WTC11 (cell line): ENCODE measurements around the gene DUSP5. TPM values are rescaled to one million over a fixed set of nuclear protein-coding genes. Genes with fewer than 3 reads are reported as not detected.

Experiments used
- ATAC-seq: fragments of 200-7000 bp; cut with Tn5 transposase; 2 replicates; pipeline ENCODE4 v1.10.0; 2021; ENCODE audit warnings: mild to moderate bottlenecking, moderate library complexity
- Bru-seq: library from RNA; stranded (reverse); fragments of 400-500 nt; gene quantifications from one replicate; lab custom pipeline; 2021; lab: Mats Ljungman, UMichigan
- CTCF ChIA-PET: fragments of 300-600 bp; sonication (Branson Sonifier 250); formaldehyde crosslinking; loops from one replicate; lab custom pipeline; 2021; ENCODE audit warnings: antibody characterized with exemption; lab: Charles Lee
- POLR2A ChIA-PET: fragments of 350-600 bp; sonication (Branson Sonifier 250); formaldehyde crosslinking; loops from one replicate; lab custom pipeline; 2021; ENCODE audit warnings: antibody characterized with exemption; lab: Charles Lee
- DNase-seq: peaks from one replicate; pipeline ENCODE4 v3.0.0; 2021; ENCODE audit warnings: low spot score
- H3K27ac Mint-ChIP-seq: 2 replicates; pipeline ENCODE4 v1.8.0; 2021; ENCODE audit warnings: mixed read lengths
- H3K27me3 Mint-ChIP-seq: 2 replicates; pipeline ENCODE4 v1.8.0; 2021; ENCODE audit warnings: low read depth, mild to moderate bottlenecking, moderate library complexity, mixed read lengths
- H3K36me3 Mint-ChIP-seq: 2 replicates; pipeline ENCODE4 v1.8.0; 2021; ENCODE audit warnings: mixed read lengths
- H3K4me1 Mint-ChIP-seq: 2 replicates; pipeline ENCODE4 v1.8.0; 2022; ENCODE audit warnings: mixed read lengths
- H3K4me3 Mint-ChIP-seq: 2 replicates; pipeline ENCODE4 v1.8.0; 2021; ENCODE audit warnings: mild to moderate bottlenecking, moderate library complexity, mixed read lengths
- H3K9me3 Mint-ChIP-seq: 2 replicates; pipeline ENCODE4 v1.8.0; 2021; ENCODE audit warnings: mixed read lengths
- CREM ChIP-seq: sonication (generic); formaldehyde crosslinking; IDR thresholded peaks from 2 replicates; pipeline ENCODE4 v1.8.1; 2022; ENCODE audit warnings: mild to moderate bottlenecking, missing genetic modification reagents, moderate library complexity
- ETV6 ChIP-seq: sonication (generic); formaldehyde crosslinking; IDR thresholded peaks from 2 replicates; pipeline ENCODE4 v1.8.1; 2022; ENCODE audit warnings: mild to moderate bottlenecking, missing genetic modification reagents
- FOXK1 ChIP-seq: sonication (generic); formaldehyde crosslinking; IDR thresholded peaks from 2 replicates; pipeline ENCODE4 v1.8.0; 2022; ENCODE audit warnings: mild to moderate bottlenecking, moderate library complexity, missing genetic modification reagents
- FOXP1 ChIP-seq: sonication (generic); formaldehyde crosslinking; IDR thresholded peaks from 2 replicates; pipeline ENCODE4 v1.8.0; 2022; ENCODE audit warnings: missing genetic modification reagents, mild to moderate bottlenecking, moderate library complexity, borderline replicate concordance
- HMGA2 ChIP-seq: fragments of 250-450 bp; sonication (Bioruptor Pico); IDR thresholded peaks from 2 replicates; pipeline ENCODE4 v1.4.0; 2021; ENCODE audit warnings: mild to moderate bottlenecking, moderate library complexity
- IRF2 ChIP-seq: sonication (generic); formaldehyde crosslinking; IDR thresholded peaks from 2 replicates; pipeline ENCODE4 v1.8.0; 2022; ENCODE audit warnings: low read depth, missing genetic modification reagents, borderline replicate concordance
- KAT7 ChIP-seq: sonication (generic); formaldehyde crosslinking; IDR thresholded peaks from 2 replicates; pipeline ENCODE4 v1.8.1; 2023; ENCODE audit warnings: missing genetic modification reagents, mild to moderate bottlenecking, borderline replicate concordance
- NFE2L1 ChIP-seq: sonication (generic); formaldehyde crosslinking; IDR thresholded peaks from 2 replicates; pipeline ENCODE4 v1.8.1; 2023; ENCODE audit warnings: missing genetic modification reagents
- NR2C2 ChIP-seq: sonication (generic); formaldehyde crosslinking; IDR thresholded peaks from 2 replicates; pipeline ENCODE4 v1.8.0; 2022; ENCODE audit warnings: mild to moderate bottlenecking, missing genetic modification reagents
- NR3C1 ChIP-seq: sonication (generic); formaldehyde crosslinking; conservative IDR thresholded peaks from 2 replicates; pipeline ENCODE4 v1.8.1; 2023; ENCODE audit warnings: low read depth, mild to moderate bottlenecking, missing genetic modification reagents
- PRDM15 ChIP-seq: sonication (generic); formaldehyde crosslinking; IDR thresholded peaks from 2 replicates; pipeline ENCODE4 v1.8.0; 2022; ENCODE audit warnings: missing genetic modification reagents
- PRRX2 ChIP-seq: fragments of 250-450 bp; sonication (Bioruptor Pico); IDR thresholded peaks from 2 replicates; pipeline ENCODE4 v1.8.0; 2021; ENCODE audit warnings: mild to moderate bottlenecking
- RORB ChIP-seq: fragments of 250-450 bp; sonication (Bioruptor Pico); IDR thresholded peaks from 2 replicates; pipeline ENCODE4 v1.9.0; 2021; ENCODE audit warnings: mild to moderate bottlenecking
- SP1 ChIP-seq: sonication (generic); formaldehyde crosslinking; conservative IDR thresholded peaks from 2 replicates; pipeline ENCODE4 v1.8.1; 2022; ENCODE audit warnings: missing genetic modification reagents
- TEAD1 ChIP-seq: sonication (generic); formaldehyde crosslinking; IDR thresholded peaks from 2 replicates; pipeline ENCODE4 v1.8.0; 2022; ENCODE audit warnings: mild to moderate bottlenecking, missing genetic modification reagents
- ZBTB21 ChIP-seq: sonication (generic); formaldehyde crosslinking; IDR thresholded peaks from 2 replicates; pipeline ENCODE4 v1.8.1; 2023; ENCODE audit warnings: mild to moderate bottlenecking, missing genetic modification reagents, borderline replicate concordance
- ZNF138 ChIP-seq: sonication (generic); formaldehyde crosslinking; conservative IDR thresholded peaks from 2 replicates; pipeline ENCODE4 v1.8.1; 2022; ENCODE audit warnings: mild to moderate bottlenecking, moderate library complexity, missing genetic modification reagents
- ZNF263 ChIP-seq: sonication (generic); formaldehyde crosslinking; IDR thresholded peaks from 2 replicates; pipeline ENCODE4 v1.8.1; 2022; ENCODE audit warnings: low read depth, mild to moderate bottlenecking, moderate library complexity, missing genetic modification reagents
- ZNF671 ChIP-seq: fragments of 250-450 bp; sonication (Bioruptor Pico); IDR thresholded peaks from 2 replicates; pipeline ENCODE4 v1.8.0; 2021; ENCODE audit warnings: mild to moderate bottlenecking
- long read RNA-seq, 3 experiments: library from RNA in 1 of 3; library from capped mRNA in 1 of 3; library from polyadenylated mRNA in 1 of 3; unstranded in 2 of 3; stranded (forward) in 1 of 3; transcript quantifications; one replicate each; pipeline ENCODE4 v2.0.0, GENCODE V29; 2021
- total RNA-seq: library from RNA; stranded (reverse); gene quantifications from 3 replicates; pipeline ENCODE4 v1.2.3, GENCODE V29; 2021
- TF ChIP-seq, protein P1 (sequence below): sonication (generic); formaldehyde crosslinking; IDR thresholded peaks from 2 replicates; pipeline ENCODE4 v1.8.1; 2023; ENCODE audit warnings: mild to moderate bottlenecking, moderate library complexity, missing genetic modification reagents
- TF ChIP-seq, protein P2 (sequence below): sonication (generic); formaldehyde crosslinking; IDR thresholded peaks from 2 replicates; pipeline ENCODE4 v1.8.1; 2022; ENCODE audit warnings: low read depth, mild to moderate bottlenecking, moderate library complexity, missing genetic modification reagents, borderline replicate concordance
- TF ChIP-seq, protein P3 (sequence below): sonication (generic); formaldehyde crosslinking; IDR thresholded peaks from 2 replicates; pipeline ENCODE4 v1.8.0; 2022; ENCODE audit warnings: mild to moderate bottlenecking, missing genetic modification reagents
- TF ChIP-seq, protein P4 (sequence below): sonication (generic); formaldehyde crosslinking; IDR thresholded peaks from 2 replicates; pipeline ENCODE4 v1.8.1; 2023; ENCODE audit warnings: mild to moderate bottlenecking, missing genetic modification reagents

DUSP5 gene, protein sequence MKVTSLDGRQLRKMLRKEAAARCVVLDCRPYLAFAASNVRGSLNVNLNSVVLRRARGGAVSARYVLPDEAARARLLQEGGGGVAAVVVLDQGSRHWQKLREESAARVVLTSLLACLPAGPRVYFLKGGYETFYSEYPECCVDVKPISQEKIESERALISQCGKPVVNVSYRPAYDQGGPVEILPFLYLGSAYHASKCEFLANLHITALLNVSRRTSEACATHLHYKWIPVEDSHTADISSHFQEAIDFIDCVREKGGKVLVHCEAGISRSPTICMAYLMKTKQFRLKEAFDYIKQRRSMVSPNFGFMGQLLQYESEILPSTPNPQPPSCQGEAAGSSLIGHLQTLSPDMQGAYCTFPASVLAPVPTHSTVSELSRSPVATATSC
- total RNA-seq (31.4 to 55.1 TPM (median 33.1 TPM) in 3 replicates), Bru-seq, nascent RNA (percentile 76 among the genes with signal in this experiment)
- long read RNA-seq, experiment 1, transcript DUSP5-201 (4 exons, 2,557 nt), result major isoform, 283 of 301 reads
- long read RNA-seq, experiment 1, partial matches to known transcripts, result 8 of 301 reads
- long read RNA-seq, experiment 1, other reads (novel, unspliced or antisense), result 10 of 301 reads
- long read RNA-seq, experiment 2, transcript DUSP5-201 (4 exons, 2,557 nt), result major isoform, 29 of 41 reads
- long read RNA-seq, experiment 2, partial matches to known transcripts, result 12 of 41 reads
- long read RNA-seq, experiment 2, other reads (novel, unspliced or antisense), result 0 of 41 reads
- long read RNA-seq, experiment 3, partial matches to known transcripts, result 0 of 1 reads
- long read RNA-seq, experiment 3, other reads (novel, unspliced or antisense), result 0 of 1 reads

- peaks cover 73% of the 10 kb centered on the region for H3K4me1 Mint-ChIP-seq
- ChIA-PET CTCF (interaction anchor here (0.8 to 1.5 kb wide), 3 partner anchors 49 to 192 kb away, joined by 3 to 5 read pairs (median 5); no protein-coding TSS in a partner anchor), POLR2A (interaction anchor here (1.3 kb wide), 1 partner anchor 10 kb away, joined by 4 read pairs; no protein-coding TSS in a partner anchor)
- H3K27ac Mint-ChIP-seq, result peak within 1 kb of the TSS; percentile 54; the same call in 1 of the 2 replicates
- peaks cover 6% of the 10 kb centered on the region for H3K36me3 Mint-ChIP-seq
- H3K9me3 Mint-ChIP-seq, result no peaks in the 10 kb centered on the region
- DNase-seq (peak; percentile 91), ATAC-seq (peak; percentile 56)
- peaks cover 14% of the 10 kb centered on the region for H3K27me3 Mint-ChIP-seq
- peak within 1 kb of the TSS; percentile 89 for H3K4me3 Mint-ChIP-seq
- no peak for TF ChIP-seq NR3C1 (CRISPR knock-in tag)
- 0 out of 2 replicates have a peak, but pooled peaks have one; percentile 22 for TF ChIP-seq ZNF263
- TF ChIP-seq ETV6 (CRISPR knock-in tag), result peak; percentile 90
- peak; percentile 24; the same call in 1 of the 2 replicates for TF ChIP-seq ZNF138 (CRISPR knock-in tag)
- TF ChIP-seq CREM, result peak; percentile 63; the same call in 1 of the 2 replicates
- 0 out of 2 replicates have a peak, but pooled peaks have one; percentile 50 for TF ChIP-seq IRF2 (CRISPR knock-in tag)
- TF ChIP-seq KAT7, result peak; percentile 1; the same call in 1 of the 2 replicates
- TF ChIP-seq FOXP1 (CRISPR knock-in tag), result no peak
- TF ChIP-seq, protein P1, sequence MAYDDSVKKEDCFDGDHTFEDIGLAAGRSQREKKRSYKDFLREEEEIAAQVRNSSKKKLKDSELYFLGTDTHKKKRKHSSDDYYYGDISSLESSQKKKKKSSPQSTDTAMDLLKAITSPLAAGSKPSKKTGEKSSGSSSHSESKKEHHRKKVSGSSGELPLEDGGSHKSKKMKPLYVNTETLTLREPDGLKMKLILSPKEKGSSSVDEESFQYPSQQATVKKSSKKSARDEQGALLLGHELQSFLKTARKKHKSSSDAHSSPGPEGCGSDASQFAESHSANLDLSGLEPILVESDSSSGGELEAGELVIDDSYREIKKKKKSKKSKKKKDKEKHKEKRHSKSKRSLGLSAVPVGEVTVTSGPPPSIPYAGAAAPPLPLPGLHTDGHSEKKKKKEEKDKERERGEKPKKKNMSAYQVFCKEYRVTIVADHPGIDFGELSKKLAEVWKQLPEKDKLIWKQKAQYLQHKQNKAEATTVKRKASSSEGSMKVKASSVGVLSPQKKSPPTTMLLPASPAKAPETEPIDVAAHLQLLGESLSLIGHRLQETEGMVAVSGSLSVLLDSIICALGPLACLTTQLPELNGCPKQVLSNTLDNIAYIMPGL (CRISPR knock-in tag), result peak; percentile 29; the same call in 1 of the 2 replicates
- TF ChIP-seq NR2C2 (CRISPR knock-in tag), result no peak
- TF ChIP-seq RORB, result no peak
- TF ChIP-seq PRDM15 (CRISPR knock-in tag), result peak; percentile 22; the same call in 1 of the 2 replicates
- TF ChIP-seq FOXK1 (CRISPR knock-in tag), result peak; percentile 43; the same call in 1 of the 2 replicates
- TF ChIP-seq TEAD1 (CRISPR knock-in tag), result no peak; the same call in none of the 2 replicates
- TF ChIP-seq ZBTB21 (CRISPR knock-in tag), result 0 out of 2 replicates have a peak, but pooled peaks have one; percentile 15
- TF ChIP-seq, protein P2, sequence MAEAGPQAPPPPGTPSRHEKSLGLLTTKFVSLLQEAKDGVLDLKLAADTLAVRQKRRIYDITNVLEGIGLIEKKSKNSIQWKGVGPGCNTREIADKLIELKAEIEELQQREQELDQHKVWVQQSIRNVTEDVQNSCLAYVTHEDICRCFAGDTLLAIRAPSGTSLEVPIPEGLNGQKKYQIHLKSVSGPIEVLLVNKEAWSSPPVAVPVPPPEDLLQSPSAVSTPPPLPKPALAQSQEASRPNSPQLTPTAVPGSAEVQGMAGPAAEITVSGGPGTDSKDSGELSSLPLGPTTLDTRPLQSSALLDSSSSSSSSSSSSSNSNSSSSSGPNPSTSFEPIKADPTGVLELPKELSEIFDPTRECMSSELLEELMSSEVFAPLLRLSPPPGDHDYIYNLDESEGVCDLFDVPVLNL, result 0 out of 2 replicates have a peak, but pooled peaks have one; percentile 20
- TF ChIP-seq, protein P3, sequence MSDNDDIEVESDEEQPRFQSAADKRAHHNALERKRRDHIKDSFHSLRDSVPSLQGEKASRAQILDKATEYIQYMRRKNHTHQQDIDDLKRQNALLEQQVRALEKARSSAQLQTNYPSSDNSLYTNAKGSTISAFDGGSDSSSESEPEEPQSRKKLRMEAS (CRISPR knock-in tag), result peak; percentile 50; the same call in 1 of the 2 replicates
- no peak for TF ChIP-seq HMGA2 (CRISPR knock-in tag)
- TF ChIP-seq, protein P4, sequence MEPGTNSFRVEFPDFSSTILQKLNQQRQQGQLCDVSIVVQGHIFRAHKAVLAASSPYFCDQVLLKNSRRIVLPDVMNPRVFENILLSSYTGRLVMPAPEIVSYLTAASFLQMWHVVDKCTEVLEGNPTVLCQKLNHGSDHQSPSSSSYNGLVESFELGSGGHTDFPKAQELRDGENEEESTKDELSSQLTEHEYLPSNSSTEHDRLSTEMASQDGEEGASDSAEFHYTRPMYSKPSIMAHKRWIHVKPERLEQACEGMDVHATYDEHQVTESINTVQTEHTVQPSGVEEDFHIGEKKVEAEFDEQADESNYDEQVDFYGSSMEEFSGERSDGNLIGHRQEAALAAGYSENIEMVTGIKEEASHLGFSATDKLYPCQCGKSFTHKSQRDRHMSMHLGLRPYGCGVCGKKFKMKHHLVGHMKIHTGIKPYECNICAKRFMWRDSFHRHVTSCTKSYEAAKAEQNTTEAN (CRISPR knock-in tag), result 0 out of 2 replicates have a peak, but pooled peaks have one; percentile 70
- peak; percentile 72; the same call in 1 of the 2 replicates for TF ChIP-seq NFE2L1 (CRISPR knock-in tag)
- peak; percentile 79; the same call in 1 of the 2 replicates for TF ChIP-seq ZNF671 (CRISPR knock-in tag)
- TF ChIP-seq PRRX2 (CRISPR knock-in tag), result 0 out of 2 replicates have a peak, but pooled peaks have one; percentile 15
- peak; percentile 97 for TF ChIP-seq SP1 (CRISPR knock-in tag)
Measured at GRCh38 chr10:110497438-110498086, at the start of gene DUSP5. Gene DUSP5 (plus strand): TSS chr10:110497907. CDS start chr10:110498122, 215 bp downstream.
